Natural killer cell treated with Interleukin-12 subunit alpha and Interleukin-12 subunit beta and Interleukin-15 and Interleukin-18, amount 100 ng/mL, for 72 hours (primary cell): Measurements from ENCODE around the gene ERVMER34-1. TPM values are rescaled to one million over a fixed set of nuclear protein-coding genes. Genes with fewer than 3 reads are reported as not detected.

Experiments used
- ATAC-seq, 2 donors: fragments of 150-1000 bp; cut with Tn5 transposase in 1 of 2; sonication (Bioruptor Pico), chemical (Tn5 transposase) in 1 of 2; 2 replicates each; pipeline ENCODE4 v1.10.0; 2021
- DNase-seq: peaks from one replicate; pipeline ENCODE4 v3.0.0; 2022; ENCODE audit warnings: low spot score
- H3K27ac Mint-ChIP-seq, 2 donors: 1 replicate in 1 of 2; 2 replicates in 1 of 2; pipeline ENCODE4 v1.8.0; 2022; ENCODE audit warnings: mixed read lengths in 2 of 2, mild to moderate bottlenecking in 1 of 2, moderate library complexity in 1 of 2
- H3K27me3 Mint-ChIP-seq, 2 donors: 1 replicate in 1 of 2; 2 replicates in 1 of 2; pipeline ENCODE4 v1.8.0; 2022; ENCODE audit warnings: mixed read lengths in 2 of 2
- H3K36me3 Mint-ChIP-seq: one replicate; pipeline ENCODE4 v1.8.0; 2022; ENCODE audit warnings: mixed read lengths
- H3K4me1 Mint-ChIP-seq, 2 donors: 1 replicate in 1 of 2; 2 replicates in 1 of 2; pipeline ENCODE4 v1.8.0; 2022; ENCODE audit warnings: low read depth in 2 of 2, mixed read lengths in 2 of 2, mild to moderate bottlenecking in 1 of 2
- H3K4me3 Mint-ChIP-seq: one replicate; pipeline ENCODE4 v1.8.0; 2022; ENCODE audit warnings: mixed read lengths
- H3K9me3 Mint-ChIP-seq: 2 replicates; pipeline ENCODE4 v1.8.0; 2022; ENCODE audit warnings: mixed read lengths
- total RNA-seq, 2 donors: library from RNA; stranded (reverse); gene quantifications; one replicate each; pipeline ENCODE4 v1.2.3, GENCODE V29; 2022

The ERVMER34-1 gene
- total RNA-seq, 2 donors from 2014 or later, result not detected

GRCh38 chr4:52750213-52750612 is 1.0 kb downstream of the ERVMER34-1 start:
- H3K36me3 Mint-ChIP-seq, result peaks cover 5% of the 10 kb centered on the region
- ATAC-seq (no peak), DNase-seq (no peak)
- peaks cover 45 to 47% of the 10 kb centered on the region in 2 donors for H3K27me3 Mint-ChIP-seq
- H3K27ac Mint-ChIP-seq, result no peak overlapping the region
- H3K4me3 Mint-ChIP-seq, result peak overlapping the region; percentile 54
- H3K9me3 Mint-ChIP-seq, result no peaks in the 10 kb centered on the region
- peaks cover 0 to 3% of the 10 kb centered on the region in 2 donors for H3K4me1 Mint-ChIP-seq

- H3K4me3 Mint-ChIP-seq, result no peak overlapping the region
- ATAC-seq, result no peak
- H3K36me3 Mint-ChIP-seq, result peaks cover 5% of the 10 kb centered on the region
- no peaks in the 10 kb centered on the region for H3K9me3 Mint-ChIP-seq
- H3K27me3 Mint-ChIP-seq, result peaks cover 31 to 41% of the 10 kb centered on the region in 2 donors
- H3K4me1 Mint-ChIP-seq, result peaks cover 0 to 3% of the 10 kb centered on the region in 2 donors
- H3K27ac Mint-ChIP-seq, result no peak overlapping the region
- DNase-seq, result no peak
These were observed 2.8 kb downstream of the ERVMER34-1 start for GRCh38 chr4:52748432-52748831.

- DNase-seq (no peak), ATAC-seq (no peak)
- H3K9me3 Mint-ChIP-seq, result no peaks in the 10 kb centered on the region
- H3K27ac Mint-ChIP-seq, result no peak overlapping the region
- no peaks in the 10 kb centered on the region for H3K4me1 Mint-ChIP-seq
- H3K27me3 Mint-ChIP-seq, result peaks cover 6 to 23% of the 10 kb centered on the region in 2 donors
- no peak overlapping the region for H3K4me3 Mint-ChIP-seq
- no peaks in the 10 kb centered on the region for H3K36me3 Mint-ChIP-seq
These were observed 6.6 kb downstream of the ERVMER34-1 start for GRCh38 chr4:52744588-52744987.

GRCh38 chr4:52743444-52744019 is 7.7 kb downstream of the ERVMER34-1 start:
- no peaks in the 10 kb centered on the region for H3K9me3 Mint-ChIP-seq
- H3K4me3 Mint-ChIP-seq, result no peak overlapping the region
- no peak for ATAC-seq
- peaks cover 8 to 21% of the 10 kb centered on the region in 2 donors for H3K27me3 Mint-ChIP-seq
- DNase-seq, result no peak
- no peaks in the 10 kb centered on the region for H3K4me1 Mint-ChIP-seq
- H3K27ac Mint-ChIP-seq, result no peak overlapping the region
- no peaks in the 10 kb centered on the region for H3K36me3 Mint-ChIP-seq

- H3K4me3 Mint-ChIP-seq, result no peak overlapping the region
These were observed 21.6 kb downstream of the ERVMER34-1 start for GRCh38 chr4:52729586-52729985.

GRCh38 chr4:52728691-52729240 is 22.5 kb downstream of the ERVMER34-1 start:
- no peaks in the 10 kb centered on the region for H3K9me3 Mint-ChIP-seq
- H3K4me3 Mint-ChIP-seq, result no peak overlapping the region
- no peaks in the 10 kb centered on the region for H3K36me3 Mint-ChIP-seq
- no peaks in the 10 kb centered on the region for H3K4me1 Mint-ChIP-seq
- no peak for ATAC-seq
- DNase-seq, result no peak
- H3K27ac Mint-ChIP-seq, result no peak overlapping the region
- H3K27me3 Mint-ChIP-seq, result peaks cover 4 to 9% of the 10 kb centered on the region in 2 donors

More at GRCh38 chr4:52729586-52729985, 21.6 kb downstream of the ERVMER34-1 start:
- DNase-seq (no peak), ATAC-seq (no peak)
- H3K27me3 Mint-ChIP-seq, result peaks cover 4 to 12% of the 10 kb centered on the region in 2 donors
- H3K27ac Mint-ChIP-seq, result no peak overlapping the region
- H3K4me1 Mint-ChIP-seq, result no peaks in the 10 kb centered on the region
- no peaks in the 10 kb centered on the region for H3K36me3 Mint-ChIP-seq
- H3K9me3 Mint-ChIP-seq, result no peaks in the 10 kb centered on the region

- no peak for ATAC-seq
These were observed 24.2 kb downstream of the ERVMER34-1 start for GRCh38 chr4:52726826-52727580.

GRCh38 chr4:52721968-52722815 is 29.0 kb downstream of the ERVMER34-1 start:
- ATAC-seq, result peak; percentile 99 to 100
- Mint-ChIP-seq H3K27me3 (peaks cover 0 to 7% of the 10 kb centered on the region in 2 donors), H3K4me1 (peaks cover 7 to 11% of the 10 kb centered on the region in 2 donors), H3K4me3 (peak overlapping the region; percentile 76), H3K27ac (peak overlapping the region; percentile 49 to 80), H3K36me3 (no peaks in the 10 kb centered on the region), H3K9me3 (no peaks in the 10 kb centered on the region)
- DNase-seq, result peak; percentile 91

More at GRCh38 chr4:52726826-52727580, 24.2 kb downstream of the ERVMER34-1 start:
- Mint-ChIP-seq H3K36me3 (no peaks in the 10 kb centered on the region), H3K27ac (no peak overlapping the region), H3K27me3 (peaks cover 4 to 9% of the 10 kb centered on the region in 2 donors), H3K4me3 (no peak overlapping the region), H3K9me3 (no peaks in the 10 kb centered on the region), H3K4me1 (peaks cover 4 to 6% of the 10 kb centered on the region in 2 donors)
- no peak for DNase-seq

GRCh38 chr4:52718123-52718522 is 33.1 kb downstream of the ERVMER34-1 start:
- Mint-ChIP-seq H3K27me3 (no peaks in the 10 kb centered on the region), H3K9me3 (no peaks in the 10 kb centered on the region), H3K36me3 (peaks cover 21% of the 10 kb centered on the region), H3K4me3 (no peak overlapping the region), H3K4me1 (peaks cover 27 to 34% of the 10 kb centered on the region in 2 donors), H3K27ac (no peak overlapping the region)
- ATAC-seq (no peak), DNase-seq (no peak)

- Mint-ChIP-seq H3K36me3 (peaks cover 21% of the 10 kb centered on the region), H3K27me3 (no peaks in the 10 kb centered on the region), H3K4me3 (no peak overlapping the region), H3K9me3 (no peaks in the 10 kb centered on the region), H3K27ac (peak overlapping the region in 1 of 2 donors; percentile 89), H3K4me1 (peaks cover 19 to 26% of the 10 kb centered on the region in 2 donors)
- ATAC-seq (no peak), DNase-seq (no peak)
These were observed 34.7 kb downstream of the ERVMER34-1 start for GRCh38 chr4:52716364-52717151.

- H3K4me1 Mint-ChIP-seq, result peaks cover 20 to 27% of the 10 kb centered on the region in 2 donors
- no peaks in the 10 kb centered on the region for H3K9me3 Mint-ChIP-seq
- H3K27ac Mint-ChIP-seq, result peak overlapping the region in 1 of 2 donors; percentile 89
- ATAC-seq (no peak), DNase-seq (no peak)
- H3K27me3 Mint-ChIP-seq, result no peaks in the 10 kb centered on the region
- H3K4me3 Mint-ChIP-seq, result peak overlapping the region; percentile 92
- H3K36me3 Mint-ChIP-seq, result peaks cover 21% of the 10 kb centered on the region
These were observed 35.3 kb downstream of the ERVMER34-1 start for GRCh38 chr4:52715914-52716313.

GRCh38 chr4:52715255-52715897 is 35.8 kb downstream of the ERVMER34-1 start:
- H3K4me3 Mint-ChIP-seq, result peak overlapping the region; percentile 92
- ATAC-seq (no peak), DNase-seq (no peak)
- peak overlapping the region; percentile 64 to 89 for H3K27ac Mint-ChIP-seq
- no peaks in the 10 kb centered on the region for H3K9me3 Mint-ChIP-seq
- peaks cover 21% of the 10 kb centered on the region for H3K36me3 Mint-ChIP-seq
- no peaks in the 10 kb centered on the region for H3K27me3 Mint-ChIP-seq
- peaks cover 23 to 31% of the 10 kb centered on the region in 2 donors for H3K4me1 Mint-ChIP-seq
